DMS 273 (cell line): ENCODE data around the gene SIDT2.
"Not testable (repeated sequence)": the region's sequence is repeated elsewhere in the genome, so short reads cannot be mapped to it uniquely, and the experiment has no call there.

Experiments used
- DNase-seq: peaks from one replicate; lab custom pipeline; 2025; ENCODE audit not compliant: unreplicated experiment; lab: John Stamatoyannopoulos, UW

Gene SIDT2

DNA sequence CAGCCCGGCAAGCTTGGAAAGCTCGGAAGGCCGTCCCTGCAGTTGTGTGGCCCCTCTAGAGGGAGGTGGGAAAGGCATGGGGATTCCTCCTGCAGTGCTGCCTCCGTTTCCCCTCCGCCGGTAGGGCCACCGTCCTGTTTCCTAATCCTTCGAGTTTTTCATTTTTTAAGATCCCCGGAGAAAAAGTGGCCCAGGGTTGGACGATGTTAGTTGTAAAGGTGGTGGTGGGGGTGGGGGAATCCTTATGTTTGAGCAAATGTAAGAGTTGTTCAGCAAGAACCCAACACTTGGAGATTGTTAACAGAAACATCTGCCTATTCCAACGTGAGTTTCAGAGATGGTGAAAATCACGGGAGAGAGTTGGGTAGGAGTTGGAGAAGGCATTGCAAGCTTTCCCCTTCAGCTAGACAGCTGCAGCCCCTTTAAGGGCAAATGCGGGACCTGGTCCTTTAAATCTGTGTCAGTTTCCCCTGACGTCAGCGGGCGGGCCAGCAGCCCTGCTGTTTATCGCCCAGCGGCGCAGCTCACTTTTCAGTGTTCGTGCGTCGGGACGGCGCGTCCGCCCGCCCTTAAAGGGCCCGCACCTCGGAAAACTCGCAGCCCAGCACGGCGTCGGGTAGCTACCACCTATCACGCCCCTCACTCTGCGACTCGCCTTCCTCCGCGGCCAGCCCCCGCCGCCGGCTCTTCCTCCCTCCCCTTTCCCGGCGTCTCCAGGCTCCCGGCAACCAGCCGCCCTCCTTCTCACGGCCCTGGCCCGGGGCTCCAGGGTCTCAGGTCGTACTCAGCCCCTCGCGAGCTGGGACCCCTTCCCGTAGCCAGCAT lies at the start of gene SIDT2:
Gene SIDT2 (plus strand): TSS at position 534 of the 825 bp plus-strand sequence. CDS start 521 bp downstream, outside the sequence.
- DNase-seq, result peak; percentile 93

DNA sequence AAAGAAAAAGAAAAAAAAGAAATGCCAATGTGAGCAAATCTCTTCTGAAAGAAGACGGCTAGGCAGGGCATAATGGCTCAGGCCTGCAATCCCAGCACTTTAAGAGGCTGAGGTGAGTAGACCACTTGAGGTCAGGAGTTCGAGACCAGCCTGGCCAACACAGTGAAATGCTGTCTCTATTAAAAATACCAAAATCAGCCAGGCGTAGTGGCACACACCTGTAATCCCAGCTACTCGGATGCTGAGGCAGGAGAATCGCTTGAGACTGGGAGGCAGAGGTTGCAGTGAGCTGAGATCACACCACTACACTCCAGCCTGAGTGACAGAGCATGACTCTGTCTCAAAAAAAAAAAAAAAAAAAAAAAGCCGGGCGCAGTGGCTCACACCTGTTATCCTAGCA lies 48.1 kb upstream of the SIDT2 start:
- DNase-seq, result not testable (repeated sequence)

DNA sequence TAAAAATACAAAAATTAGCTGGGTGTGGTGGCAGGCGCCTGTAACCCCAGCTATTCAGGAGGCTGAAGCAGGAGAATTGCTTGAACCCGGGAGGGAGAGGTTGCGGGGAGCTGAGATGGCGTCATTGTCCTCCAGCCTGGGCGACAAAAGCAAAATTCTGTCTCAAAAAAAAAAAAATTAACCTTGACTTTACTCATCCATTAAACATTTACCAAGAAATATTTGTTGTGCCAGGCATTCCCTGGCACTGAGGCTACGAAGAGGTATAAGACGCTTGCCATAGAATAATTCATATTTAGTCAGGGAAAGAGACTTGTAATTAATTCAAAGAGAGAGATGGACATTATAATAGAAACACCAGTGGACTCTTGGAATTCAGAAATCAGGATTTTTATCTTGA lies 47.7 kb upstream of the SIDT2 start:
- no peak for DNase-seq

DNA sequence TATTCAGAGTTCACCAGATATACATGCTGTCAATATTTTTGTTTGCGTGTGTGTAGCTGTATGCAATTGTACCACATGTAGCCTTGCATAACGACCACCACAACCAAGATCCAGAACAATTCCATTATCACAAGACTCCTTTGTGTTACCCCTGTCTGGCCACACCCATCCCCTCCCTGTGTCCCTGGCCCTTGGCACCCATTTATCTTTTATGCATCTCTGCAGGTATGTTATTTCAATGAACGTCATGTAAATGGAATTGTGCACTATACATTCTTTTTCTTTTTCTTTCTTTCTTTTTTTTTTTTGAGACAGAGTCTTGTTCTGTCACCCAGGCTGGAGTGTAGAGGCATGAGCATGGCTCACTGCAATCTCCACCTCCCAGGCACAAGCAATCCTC lies 44.1 kb upstream of the SIDT2 start:
- DNase-seq, result no peak

DNA sequence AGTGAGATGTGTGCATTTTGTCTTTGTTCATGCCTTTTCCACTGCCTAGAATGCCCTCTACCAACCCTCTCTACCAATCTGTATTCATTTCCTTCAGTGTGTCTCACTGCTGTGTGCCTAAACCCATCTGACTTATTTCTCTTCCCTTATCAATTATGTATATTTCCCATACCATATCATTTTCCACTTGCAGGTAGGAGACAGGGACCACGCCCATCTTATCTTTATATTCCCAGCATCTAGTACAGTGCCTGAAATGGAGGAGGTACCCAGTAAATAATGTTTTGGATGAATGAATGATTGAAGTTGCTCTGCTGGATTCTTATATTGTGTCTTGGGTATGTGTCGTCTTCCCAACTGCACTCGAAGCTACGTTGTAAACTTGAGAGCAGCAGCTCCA lies 43.6 kb upstream of the SIDT2 start:
- not testable (repeated sequence) for DNase-seq

DNA sequence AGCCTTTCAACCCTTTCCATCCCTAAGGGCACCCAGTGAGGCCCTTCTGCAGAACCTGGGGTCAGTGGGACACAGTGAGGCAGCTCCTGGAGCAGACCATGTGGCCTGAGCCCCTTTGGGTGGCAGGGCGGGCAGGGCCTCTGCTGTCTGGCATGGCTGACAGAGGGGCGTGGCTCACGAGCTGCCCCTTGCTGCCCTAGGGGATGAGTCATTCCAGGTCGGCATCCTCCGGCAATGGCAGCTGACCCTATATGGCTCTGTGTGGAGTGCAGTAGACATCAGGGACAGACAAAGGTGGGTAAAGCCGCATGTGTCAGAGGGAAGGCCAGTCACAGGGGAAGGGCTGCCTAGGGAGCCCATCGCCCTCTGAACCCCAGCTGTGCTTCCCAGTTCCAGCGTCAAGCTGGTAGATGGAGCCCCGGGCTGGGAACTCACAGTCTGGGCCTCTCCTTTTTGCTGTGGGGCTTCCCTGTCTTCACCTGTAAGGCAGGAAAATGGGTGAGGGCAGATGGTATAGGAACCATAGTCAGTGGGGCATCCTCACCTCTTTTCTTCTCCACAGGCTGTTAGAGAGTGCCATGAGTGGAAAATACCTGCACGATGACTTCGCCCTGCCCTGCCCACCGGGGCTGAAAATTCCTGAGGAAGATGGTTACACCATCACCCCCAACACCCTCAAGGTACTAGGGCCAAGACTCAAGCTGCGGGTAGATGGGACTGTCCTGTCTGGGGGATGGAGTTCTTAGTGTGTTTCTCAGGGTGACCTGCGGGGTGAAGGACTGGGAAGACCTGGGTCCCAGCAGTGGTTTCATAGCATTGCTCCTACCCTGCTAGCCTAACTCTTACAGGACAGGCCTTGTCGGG lies 41.1 kb upstream of the SIDT2 start:
- not testable (repeated sequence) for DNase-seq

DNA sequence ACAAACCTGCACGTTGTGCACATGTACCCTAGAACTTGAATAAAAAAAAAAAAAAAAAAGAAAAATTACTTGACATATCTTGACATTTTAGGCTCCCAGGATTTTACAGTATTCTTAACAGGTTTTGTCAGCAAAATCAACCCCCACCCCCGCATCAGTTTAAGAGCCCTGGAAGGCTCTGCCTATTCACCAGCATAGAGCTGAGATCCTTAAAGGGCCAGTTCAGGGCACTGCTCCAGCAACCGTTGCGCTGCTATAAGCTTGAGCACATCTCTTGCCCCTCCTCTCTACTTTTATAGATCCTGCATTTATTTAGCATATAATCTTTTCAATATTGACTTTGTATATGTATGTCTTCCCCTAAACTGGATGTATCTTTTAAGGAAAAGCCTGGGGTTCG lies 35.2 kb upstream of the SIDT2 start:
- peak; percentile 61 for DNase-seq

DNA sequence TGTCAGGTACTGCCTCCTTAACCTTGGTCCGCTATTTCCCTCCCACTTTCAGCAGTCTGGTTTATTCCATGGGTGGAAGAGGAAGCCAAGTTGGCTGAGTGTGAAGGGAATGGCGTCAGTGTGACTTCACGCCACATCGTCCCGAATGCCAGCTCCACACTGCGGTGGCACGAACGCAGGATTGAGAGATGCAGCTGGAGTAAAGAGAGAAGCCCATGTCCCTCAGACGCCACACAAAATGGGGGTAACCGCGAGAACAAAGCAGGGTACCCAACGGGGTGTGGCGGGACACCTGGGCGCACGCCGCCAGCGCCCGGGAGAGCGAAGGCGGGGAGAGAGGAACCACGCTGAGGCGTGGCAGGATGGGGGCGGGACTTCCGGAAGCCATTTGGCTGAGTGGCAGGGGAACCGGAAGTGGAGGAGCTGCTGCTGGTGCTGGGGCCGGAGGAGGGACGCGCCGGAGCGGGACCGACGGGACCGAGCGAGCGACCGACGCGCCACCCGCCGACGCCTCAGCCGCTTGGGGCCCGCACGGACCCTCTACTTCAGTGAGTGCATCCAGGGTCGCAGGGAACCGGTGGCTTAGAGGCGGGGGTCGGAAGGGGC lies 34.6 kb upstream of the SIDT2 start, which contains the start of gene PAFAH1B2:
Gene PAFAH1B2 (plus strand): TSS at position 417 of the 606 bp plus-strand sequence. CDS start 8,161 bp downstream, outside the sequence.
- DNase-seq, result peak; percentile 94

DNA sequence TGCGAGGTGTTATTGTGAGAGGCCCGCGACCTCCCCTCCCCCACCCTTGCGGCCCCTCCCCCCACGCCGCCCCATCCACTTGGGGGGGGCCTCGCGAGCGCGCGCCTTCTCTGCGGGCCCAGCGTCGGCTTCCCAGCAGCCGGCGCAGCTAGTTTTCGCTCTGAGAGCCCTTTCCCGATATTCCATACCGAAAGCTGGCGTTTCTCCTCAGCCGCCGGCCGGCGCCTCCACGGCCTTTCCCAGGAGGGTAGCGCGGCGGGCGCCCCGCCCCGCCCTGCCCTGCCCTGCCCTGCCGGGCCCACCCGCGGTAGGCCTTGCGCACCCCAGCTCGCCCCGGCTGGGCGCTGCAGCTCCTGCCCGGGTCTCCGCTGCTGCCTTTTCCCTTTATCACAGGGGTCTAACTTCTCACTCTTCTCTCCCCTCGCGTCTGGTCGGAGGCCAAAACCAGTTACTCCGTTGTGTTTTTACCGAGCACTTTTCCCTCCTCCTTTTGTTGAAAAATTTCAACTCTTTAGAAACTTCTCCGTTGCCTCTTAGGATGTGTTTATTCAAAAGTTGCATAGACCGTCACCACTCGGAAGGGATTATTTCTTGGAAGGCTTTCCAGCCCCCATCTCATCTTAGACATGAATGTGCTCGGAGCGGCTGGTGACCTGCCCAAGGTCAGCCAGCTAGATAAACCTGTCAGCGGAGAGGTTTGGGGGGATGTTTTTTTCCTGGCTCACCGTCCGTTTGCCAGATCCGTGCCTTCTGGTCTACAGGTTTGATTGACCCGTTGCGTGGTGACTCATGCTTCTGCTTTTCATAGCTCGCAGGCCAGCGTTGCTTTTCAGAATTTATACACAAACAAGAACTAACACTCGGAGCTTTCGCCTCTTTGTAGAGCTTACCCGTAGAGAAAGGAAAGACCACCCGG lies 33.8 kb upstream of the SIDT2 start:
- DNase-seq, result peak; percentile 68

DNA sequence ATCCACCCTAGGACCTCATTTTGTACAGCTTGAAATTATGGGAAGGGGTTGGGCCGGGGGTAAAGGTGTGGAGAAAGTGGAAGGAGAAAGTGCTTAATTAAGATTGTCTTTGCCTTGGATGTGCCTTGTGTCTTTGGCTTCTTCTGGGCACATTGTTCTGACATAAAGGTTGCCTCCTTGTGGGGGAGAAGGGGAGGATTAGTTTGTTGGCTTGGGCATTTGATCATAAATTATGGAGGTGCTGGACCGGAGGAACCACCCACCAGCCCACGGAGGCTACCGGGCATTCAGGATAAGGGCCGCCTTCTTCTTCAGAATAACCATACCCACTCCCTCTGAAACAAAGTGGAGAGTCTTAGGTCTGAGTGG lies 33.2 kb upstream of the SIDT2 start:
- peak; percentile 47 for DNase-seq

DNA sequence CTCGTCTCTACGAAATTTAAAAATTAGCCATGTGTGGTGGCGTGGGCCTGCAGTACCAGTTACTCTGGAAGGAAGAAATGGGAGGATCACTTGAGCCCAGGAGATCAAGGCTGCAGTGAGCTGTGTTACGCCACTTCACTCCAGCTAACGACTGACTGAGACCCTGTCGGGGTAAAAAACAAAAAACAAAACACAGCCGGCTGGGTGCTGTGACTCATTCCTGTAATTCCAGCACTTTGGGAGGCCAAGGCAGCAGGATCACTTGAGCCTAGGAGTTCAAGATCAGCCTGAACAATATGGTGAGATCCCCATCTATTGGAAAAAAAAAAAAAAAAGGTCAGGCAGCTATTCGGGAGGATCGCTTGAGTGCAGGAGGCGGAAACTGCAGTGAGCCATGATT lies 32.0 kb upstream of the SIDT2 start:
- no peak for DNase-seq

DNA sequence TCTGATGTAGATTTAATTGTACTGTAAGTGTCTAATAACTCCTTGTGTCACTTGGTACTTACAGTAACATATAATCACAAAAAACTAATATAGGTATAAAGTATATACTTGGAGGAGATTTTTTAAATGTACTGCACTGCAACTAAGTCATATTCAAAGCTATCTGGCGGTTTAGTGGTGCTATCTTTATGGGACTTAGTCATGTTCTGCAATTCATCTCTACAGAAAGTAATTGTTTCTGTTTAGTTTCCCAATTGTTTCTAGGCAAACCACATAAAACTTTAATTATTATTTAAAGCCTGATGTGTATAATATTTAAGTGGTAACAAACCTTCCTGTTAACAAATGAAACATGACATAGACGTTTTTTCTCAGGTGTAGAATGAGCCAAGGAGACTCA lies 26.5 kb upstream of the SIDT2 start:
- no peak for DNase-seq

DNA sequence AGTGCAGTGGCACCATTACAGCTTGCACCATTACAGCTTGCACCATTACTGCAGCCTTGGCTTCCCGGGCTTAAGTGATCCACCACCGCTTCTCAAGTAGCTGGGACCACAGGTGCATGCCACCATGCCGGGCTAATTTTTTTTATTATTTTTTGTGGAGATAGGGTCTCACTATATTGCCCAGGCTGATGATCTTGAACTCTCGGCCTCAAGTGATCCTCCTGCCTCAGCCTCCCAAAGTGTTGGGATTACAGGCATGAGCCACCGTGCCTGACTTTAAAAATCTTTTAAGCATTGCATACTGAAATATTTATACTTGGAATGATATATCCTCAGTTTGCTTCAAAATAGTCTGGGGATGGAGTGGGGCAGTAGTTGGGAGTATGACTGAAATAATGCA lies 24.1 kb upstream of the SIDT2 start:
- DNase-seq, result no peak

DNA sequence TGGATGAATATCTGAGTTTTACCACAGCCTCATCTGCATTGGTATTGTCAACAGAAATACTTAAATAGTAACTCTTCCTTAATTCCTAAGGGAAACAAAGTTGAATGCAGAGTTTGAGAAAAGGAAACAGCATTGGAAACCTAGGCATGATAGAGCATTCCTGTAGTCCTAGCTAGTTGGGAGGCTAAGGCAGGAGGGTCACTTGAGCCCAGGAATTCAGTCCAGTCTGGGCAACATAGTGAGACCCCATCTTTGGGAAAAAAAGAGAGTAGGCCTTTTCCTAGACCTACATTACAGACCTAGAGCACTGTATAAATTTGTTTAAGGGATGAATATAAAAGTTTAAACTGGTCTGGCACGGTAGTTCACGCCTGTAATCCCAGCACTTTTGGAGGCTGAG lies 21.0 kb upstream of the SIDT2 start:
- no peak for DNase-seq

DNA sequence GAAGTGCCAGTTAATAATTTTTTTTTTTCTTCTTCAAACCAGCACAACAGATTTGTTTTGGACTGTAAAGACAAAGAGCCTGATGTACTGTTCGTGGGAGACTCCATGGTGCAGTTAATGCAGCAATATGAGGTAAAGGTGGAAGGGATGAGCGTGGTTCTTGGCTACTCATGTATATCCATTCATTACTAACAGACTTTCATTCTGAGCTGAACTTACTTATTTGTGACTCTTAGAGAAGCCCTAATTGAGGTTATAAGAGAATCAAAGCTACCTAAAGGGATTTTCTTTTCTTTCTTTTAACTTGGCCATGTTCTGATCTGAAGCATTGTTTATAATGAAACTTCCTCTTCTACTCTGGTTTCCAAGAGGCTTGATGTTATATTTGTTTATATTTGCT lies 18.7 kb upstream of the SIDT2 start:
- no peak for DNase-seq

DNA sequence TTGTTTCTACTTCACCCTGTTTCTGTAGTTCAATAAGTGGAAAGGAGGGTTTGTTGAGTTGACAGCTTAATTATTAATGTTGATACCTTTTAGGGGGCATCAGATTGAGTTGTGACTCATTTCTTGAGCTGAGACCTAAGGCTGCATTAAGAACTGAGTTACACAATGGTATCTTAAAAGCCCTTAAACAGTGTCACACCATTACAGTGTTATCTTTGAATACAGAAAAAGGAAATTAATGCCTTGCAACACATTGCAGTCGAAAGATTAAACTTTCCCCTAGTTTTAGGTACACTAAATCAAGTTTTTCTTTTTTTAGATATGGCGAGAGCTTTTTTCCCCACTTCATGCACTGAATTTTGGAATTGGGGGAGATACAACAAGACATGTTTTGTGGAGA lies 17.7 kb upstream of the SIDT2 start:
- no peak for DNase-seq

DNA sequence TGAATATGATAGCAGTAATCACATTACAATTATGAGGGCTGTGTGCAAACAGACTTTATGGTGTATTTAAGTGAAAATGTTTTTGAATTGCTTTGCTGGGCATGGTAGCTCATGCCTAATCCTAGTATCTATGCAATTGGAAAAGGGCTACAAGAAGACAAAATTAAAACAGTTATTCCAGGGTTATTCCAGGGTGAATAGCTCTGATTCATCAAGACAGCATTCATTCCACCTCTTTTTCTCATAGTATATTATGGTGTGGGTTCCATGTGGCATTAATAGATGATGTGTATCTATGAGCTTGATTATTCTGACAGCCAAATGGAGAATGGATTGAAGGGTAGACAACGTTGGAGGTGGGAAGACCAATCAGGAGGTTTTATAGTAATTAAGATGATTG lies 12.1 kb upstream of the SIDT2 start:
- no peak for DNase-seq

DNA sequence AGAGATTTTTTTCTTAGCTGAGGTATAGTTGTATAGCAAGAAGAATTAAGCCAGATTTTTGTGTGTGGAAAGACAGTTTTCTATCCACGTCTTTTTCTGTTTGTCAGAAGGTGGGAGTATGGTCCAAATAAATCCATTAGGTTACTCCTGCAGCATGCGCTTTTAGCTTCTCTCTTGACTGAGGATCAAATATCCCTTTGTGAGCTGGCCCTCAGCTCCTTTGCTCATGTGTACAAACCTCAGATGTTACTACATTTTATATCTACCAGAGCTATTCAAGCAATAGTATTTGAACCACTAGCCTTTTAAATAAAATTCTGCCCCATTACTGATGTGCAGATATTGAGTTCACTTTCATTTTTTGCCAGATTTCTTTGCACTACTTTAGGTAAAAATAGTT lies 8.8 kb upstream of the SIDT2 start:
- no peak for DNase-seq

DNA sequence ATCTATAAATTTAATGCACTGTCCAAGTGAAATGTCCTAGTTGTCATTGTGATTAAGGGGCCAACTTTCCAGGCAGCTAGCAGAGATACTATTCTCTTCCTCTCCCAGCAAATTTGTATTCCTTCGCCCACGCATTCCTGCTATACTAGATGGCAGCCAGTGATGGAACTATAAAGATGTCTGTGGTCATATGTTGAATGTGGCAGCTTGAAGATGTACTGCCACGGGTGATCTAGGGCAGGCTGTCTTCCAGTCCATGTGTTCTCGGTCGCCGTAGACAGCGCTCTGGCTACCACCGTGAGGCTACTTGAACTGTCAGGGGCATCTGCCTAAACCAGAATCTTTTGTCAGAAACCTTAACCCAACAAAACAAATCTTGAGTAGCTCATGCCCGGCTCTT lies 8.3 kb upstream of the SIDT2 start:
- no peak for DNase-seq

DNA sequence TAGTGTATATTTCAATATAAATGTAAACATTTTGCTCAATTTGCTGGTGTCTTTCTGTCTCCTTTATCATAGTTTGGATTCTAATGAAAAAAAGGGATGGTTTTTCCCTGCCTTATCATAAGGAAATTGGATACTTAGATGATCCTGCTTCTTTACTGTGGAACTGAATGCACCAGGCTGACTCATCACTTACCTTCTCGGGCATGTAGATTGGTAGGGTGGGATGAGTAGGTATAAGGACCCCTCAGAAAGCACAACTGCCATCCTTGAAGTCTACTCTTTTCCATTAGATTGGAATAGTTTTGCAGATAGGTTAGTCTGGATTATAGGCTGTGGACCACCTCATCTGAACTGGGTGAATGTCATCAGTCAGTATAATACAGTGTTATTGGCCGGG lies 7.5 kb upstream of the SIDT2 start:
- DNase-seq, result no peak
